KMS-11 (cell line): ENCODE data around the gene CLEC2B.

ENCODE experiments used
- H2AFZ ChIP-seq: fragments of 200-600 bp; sonication (generic); 2 replicates; pipeline ENCODE4 v1.6.1; 2016; ENCODE audit warnings: antibody characterized with exemption, mixed run types, low read depth
- H3K27ac ChIP-seq: fragments of 200-600 bp; sonication (generic); 2 replicates; pipeline ENCODE4 v1.6.1; 2016; ENCODE audit warnings: mild to moderate bottlenecking, mixed run types
- H3K27me3 ChIP-seq: fragments of 200-600 bp; sonication (generic); 2 replicates; pipeline ENCODE4 v1.6.1; 2017; ENCODE audit warnings: mild to moderate bottlenecking, low read depth, mixed run types, moderate library complexity; ENCODE audit not compliant: insufficient read depth
- H3K36me3 ChIP-seq: fragments of 200-600 bp; sonication (generic); 2 replicates; pipeline ENCODE4 v1.6.1; 2017; ENCODE audit warnings: mild to moderate bottlenecking, mixed run types; ENCODE audit not compliant: insufficient read depth
- H3K4me1 ChIP-seq: fragments of 200-600 bp; sonication (generic); 2 replicates; pipeline ENCODE4 v1.6.1; 2016; ENCODE audit warnings: mild to moderate bottlenecking, low read depth, mixed run types; ENCODE audit not compliant: poor library complexity, severe bottlenecking
- H3K4me2 ChIP-seq: fragments of 200-600 bp; sonication (generic); 2 replicates; pipeline ENCODE4 v1.7.0; 2016; ENCODE audit warnings: mild to moderate bottlenecking, mixed run types
- H3K4me3 ChIP-seq: fragments of 200-600 bp; sonication (generic); IDR thresholded peaks from 2 replicates; pipeline ENCODE4 v1.6.1; 2017; ENCODE audit warnings: low read depth, low read length, mixed read lengths; ENCODE audit not compliant: insufficient read depth
- H3K79me2 ChIP-seq: fragments of 200-600 bp; sonication (generic); 2 replicates; pipeline ENCODE4 v1.6.1; 2016; ENCODE audit warnings: low read depth, mixed run types; ENCODE audit not compliant: insufficient read depth
- H3K9ac ChIP-seq: fragments of 200-600 bp; sonication (generic); 2 replicates; pipeline ENCODE4 v1.6.1; 2016; ENCODE audit warnings: mild to moderate bottlenecking, mixed run types
- H4K20me1 ChIP-seq: fragments of 200-600 bp; sonication (generic); 2 replicates; pipeline ENCODE4 v1.6.1; 2016; ENCODE audit warnings: mild to moderate bottlenecking, mixed run types; ENCODE audit not compliant: insufficient read depth
- TF ChIP-seq, protein P1 (sequence below): fragments of 200-600 bp; sonication (generic); conservative IDR thresholded peaks from 2 replicates; pipeline ENCODE4 v1.6.1; 2017; ENCODE audit warnings: low read depth, mild to moderate bottlenecking, antibody characterized with exemption, low read length, moderate library complexity, mixed read lengths

Gene CLEC2B

GRCh38 chr12:9851927-9852326 is 17.2 kb downstream of the CLEC2B start:
- no peaks in the 10 kb centered on the region for H3K27me3 ChIP-seq
- H3K4me3 ChIP-seq: no peak overlapping the region
- TF ChIP-seq, protein P1, sequence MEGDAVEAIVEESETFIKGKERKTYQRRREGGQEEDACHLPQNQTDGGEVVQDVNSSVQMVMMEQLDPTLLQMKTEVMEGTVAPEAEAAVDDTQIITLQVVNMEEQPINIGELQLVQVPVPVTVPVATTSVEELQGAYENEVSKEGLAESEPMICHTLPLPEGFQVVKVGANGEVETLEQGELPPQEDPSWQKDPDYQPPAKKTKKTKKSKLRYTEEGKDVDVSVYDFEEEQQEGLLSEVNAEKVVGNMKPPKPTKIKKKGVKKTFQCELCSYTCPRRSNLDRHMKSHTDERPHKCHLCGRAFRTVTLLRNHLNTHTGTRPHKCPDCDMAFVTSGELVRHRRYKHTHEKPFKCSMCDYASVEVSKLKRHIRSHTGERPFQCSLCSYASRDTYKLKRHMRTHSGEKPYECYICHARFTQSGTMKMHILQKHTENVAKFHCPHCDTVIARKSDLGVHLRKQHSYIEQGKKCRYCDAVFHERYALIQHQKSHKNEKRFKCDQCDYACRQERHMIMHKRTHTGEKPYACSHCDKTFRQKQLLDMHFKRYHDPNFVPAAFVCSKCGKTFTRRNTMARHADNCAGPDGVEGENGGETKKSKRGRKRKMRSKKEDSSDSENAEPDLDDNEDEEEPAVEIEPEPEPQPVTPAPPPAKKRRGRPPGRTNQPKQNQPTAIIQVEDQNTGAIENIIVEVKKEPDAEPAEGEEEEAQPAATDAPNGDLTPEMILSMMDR: no peak

DNA sequence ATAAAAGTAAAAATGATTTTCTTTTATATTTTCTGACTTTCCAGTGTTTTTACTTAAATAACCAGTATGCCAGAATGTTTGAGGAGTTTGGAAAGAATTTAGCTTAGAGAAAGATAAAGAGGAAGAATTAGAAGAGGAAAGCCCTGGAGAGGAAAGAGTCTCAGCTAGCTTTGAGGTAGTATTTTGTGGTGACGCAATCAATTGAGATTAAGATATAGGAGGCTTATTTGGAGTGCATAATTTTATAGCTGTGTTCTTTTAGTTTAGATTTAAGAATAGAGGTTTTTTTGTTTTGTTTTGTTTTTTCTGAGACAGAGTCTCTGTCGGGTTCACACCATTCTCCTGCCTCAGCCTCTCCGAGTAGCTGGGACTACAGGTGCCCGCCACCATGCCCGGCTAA is 18.1 kb downstream of the CLEC2B start:
- Histone ChIP-seq H3K79me2 (no peaks in the 10 kb centered on the region), H3K27ac (no peak overlapping the region), H3K9ac (no peak overlapping the region), H3K4me1 (no peaks in the 10 kb centered on the region), H2AFZ (no peak overlapping the region), H4K20me1 (no peaks in the 10 kb centered on the region), H3K4me3 (no peak overlapping the region), H3K36me3 (no peaks in the 10 kb centered on the region), H3K27me3 (no peaks in the 10 kb centered on the region), H3K4me2 (no peak overlapping the region)
- TF ChIP-seq, protein P1: no peak

More at GRCh38 chr12:9851927-9852326, 17.2 kb downstream of the CLEC2B start:
- Histone ChIP-seq H3K79me2 (no peaks in the 10 kb centered on the region), H4K20me1 (no peaks in the 10 kb centered on the region), H2AFZ (no peak overlapping the region), H3K4me1 (no peaks in the 10 kb centered on the region), H3K36me3 (no peaks in the 10 kb centered on the region), H3K27ac (no peak overlapping the region), H3K4me2 (no peak overlapping the region), H3K9ac (no peak overlapping the region)

GRCh38 chr12:9848899-9849298 is 20.3 kb downstream of the CLEC2B start:
- TF ChIP-seq, protein P1: no peak
- no peak overlapping the region for H3K27ac ChIP-seq
- no peaks in the 10 kb centered on the region for H3K27me3 ChIP-seq
- no peak overlapping the region for H3K4me2 ChIP-seq
- no peaks in the 10 kb centered on the region for H3K36me3 ChIP-seq
- H3K79me2 ChIP-seq: no peaks in the 10 kb centered on the region
- H2AFZ ChIP-seq: no peak overlapping the region
- no peaks in the 10 kb centered on the region for H3K4me1 ChIP-seq
- H4K20me1 ChIP-seq: no peaks in the 10 kb centered on the region
- H3K9ac ChIP-seq: no peak overlapping the region
- no peak overlapping the region for H3K4me3 ChIP-seq

GRCh38 chr12:9843407-9843806 is 25.7 kb downstream of the CLEC2B start:
- Histone ChIP-seq H3K4me1 (no peaks in the 10 kb centered on the region), H2AFZ (no peak overlapping the region), H4K20me1 (no peaks in the 10 kb centered on the region), H3K79me2 (no peaks in the 10 kb centered on the region), H3K4me3 (no peak overlapping the region), H3K4me2 (no peak overlapping the region), H3K36me3 (no peaks in the 10 kb centered on the region), H3K27ac (no peak overlapping the region), H3K9ac (no peak overlapping the region), H3K27me3 (no peaks in the 10 kb centered on the region)
- TF ChIP-seq, protein P1: no peak
